HG03064 (cell line): ENCODE data around the gene DOCK6.
"Not testable (repeated sequence)": the region's sequence is repeated elsewhere in the genome, so short reads cannot be mapped to it uniquely, and the experiment has no call there.

ENCODE experiments used
- ATAC-seq: cut with Tn5 transposase; IDR thresholded peaks from one replicate; pipeline ENCODE4 v1.9.1; 2021; ENCODE audit warnings: low read depth; ENCODE audit not compliant: unreplicated experiment

The DOCK6 gene

GRCh38 chr19:11198769-11199424, 63.4 kb downstream of the DOCK6 start:
- no peak for ATAC-seq

- no peak for ATAC-seq
Measured at GRCh38 chr19:11198175-11198534, 64.2 kb downstream of the DOCK6 start.

GRCh38 chr19:11197291-11198174, 64.8 kb downstream of the DOCK6 start, which contains the start of gene KANK2:
TSS of gene KANK2 (minus strand) at chr19:11197545. CDS start at chr19:11194511, 3,034 bp downstream.
- ATAC-seq = no peak

- ATAC-seq = no peak
Measured at GRCh38 chr19:11196406-11197287, 65.7 kb downstream of the DOCK6 start.

GRCh38 chr19:11195681-11196080, 66.6 kb downstream of the DOCK6 start:
- no peak for ATAC-seq

- no peak for ATAC-seq
Measured at GRCh38 chr19:11194656-11195558, 67.4 kb downstream of the DOCK6 start.

- no peak for ATAC-seq
Measured at GRCh38 chr19:11194173-11194572, 68.2 kb downstream of the DOCK6 start.

GRCh38 chr19:11192957-11193939, 69.1 kb downstream of the DOCK6 start:
- no peak for ATAC-seq

- ATAC-seq = no peak
Measured at GRCh38 chr19:11191934-11192333, 70.4 kb downstream of the DOCK6 start.

- no peak for ATAC-seq
Measured at GRCh38 chr19:11191273-11191755, 71.0 kb downstream of the DOCK6 start.

- no peak for ATAC-seq
Measured at GRCh38 chr19:11190501-11190900, 71.8 kb downstream of the DOCK6 start.

GRCh38 chr19:11187441-11187840, 74.9 kb downstream of the DOCK6 start:
- ATAC-seq = no peak

GRCh38 chr19:11182994-11183393, 79.3 kb downstream of the DOCK6 start:
- ATAC-seq = no peak

- ATAC-seq = no peak
Measured at GRCh38 chr19:11181488-11181887, 80.8 kb downstream of the DOCK6 start.

GRCh38 chr19:11180975-11181374, 81.3 kb downstream of the DOCK6 start:
- not testable (repeated sequence) for ATAC-seq

GRCh38 chr19:11180346-11180745, 82.0 kb downstream of the DOCK6 start:
- ATAC-seq = no peak

- no peak for ATAC-seq
Measured at GRCh38 chr19:11179716-11180297, 82.5 kb downstream of the DOCK6 start.

GRCh38 chr19:11179145-11179465, 83.2 kb downstream of the DOCK6 start:
- not testable (repeated sequence) for ATAC-seq
